Measurements from ENCODE around the gene COMP. TPM values are rescaled to one million over a fixed set of nuclear protein-coding genes. Genes with fewer than 3 reads are reported as not detected.

COMP gene
- total and polyA plus RNA-seq, 10 of the 15 experiments (the other 5 are each of a cell fraction or from before 2014, with no cell fraction given) = 0.17 TPM; not detected in 9

DNA sequence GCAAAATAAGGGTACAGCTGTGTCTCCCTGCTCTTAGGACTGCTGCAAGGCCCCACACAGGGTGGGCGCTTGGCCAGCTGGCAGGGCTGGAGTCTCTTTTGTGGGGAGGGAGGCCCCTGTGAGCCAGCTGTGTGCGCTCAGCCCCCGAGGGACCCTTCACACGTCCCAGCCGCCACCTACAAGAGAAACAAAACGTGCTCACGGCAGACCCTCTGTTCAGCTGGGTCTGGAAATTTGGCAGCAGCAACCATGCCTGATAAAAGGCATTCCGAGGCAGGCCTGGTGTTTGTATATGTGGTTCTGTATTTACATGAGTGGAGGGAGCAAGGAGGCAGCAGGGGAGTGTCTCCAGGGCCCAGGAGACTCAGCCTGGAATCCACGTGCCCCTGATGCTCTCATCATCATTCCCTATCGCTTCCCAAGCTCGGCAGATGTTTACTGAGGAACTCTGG, 57.9 kb downstream of the COMP start:
- no TSS peak for BruUV-seq (replicated peaks)
- Histone ChIP-seq H2AFZ (ENCODE audit: control insufficient read depth, low read depth, low read length) (no peak overlapping the region), H3K27ac (ENCODE audit: control insufficient read depth, insufficient read depth) (no peak overlapping the region), H3K36me3 (ENCODE audit: control insufficient read depth in 2 of 2, insufficient read depth in 2 of 2, low read length in 1 of 2) (no peaks in the 10 kb centered on the region), H3K79me2 (ENCODE audit: control insufficient read depth, insufficient read depth, low read length) (no peaks in the 10 kb centered on the region), H3K9ac (ENCODE audit: control insufficient read depth, insufficient read depth, low read length) (no peak overlapping the region), H3K9me3 (replicated peaks; ENCODE audit: control insufficient read depth, insufficient read depth, low read length) (no peaks in the 10 kb centered on the region), H3K27me3 (replicated peaks in 1 of 2; ENCODE audit: control insufficient read depth in 2 of 2, insufficient read depth in 2 of 2, low read length in 1 of 2) (no peaks in the 10 kb centered on the region), H3K4me1 (ENCODE audit: control insufficient read depth, insufficient read depth, low read length) (no peaks in the 10 kb centered on the region), H4K20me1 (ENCODE audit: control insufficient read depth, insufficient read depth) (no peaks in the 10 kb centered on the region), H3K4me3 (no peak overlapping the region), H3K4me2 (ENCODE audit: control insufficient read depth, insufficient read depth) (no peak overlapping the region)
- in situ Hi-C loops (cut with MboI) (no loop called here), intact Hi-C loops (cut with micrococcal nuclease; ENCODE audit: unreplicated experiment) (no loop called here)
- ATAC-seq = no peak
- TF ChIP-seq POLR2A (IDR thresholded peaks at IDR 0.05; ENCODE audit: low read depth, low read length) (no peak), JUND (IDR thresholded peaks at IDR 0.05; ENCODE audit: low read depth, low read length) (no peak), IKZF1 (conservative IDR thresholded peaks at IDR 0.05) (no peak), TBL1XR1 (IDR thresholded peaks at IDR 0.05; ENCODE audit: low read depth, low read length) (no peak), SREBF2 (IDR thresholded peaks at IDR 0.05; ENCODE audit: low read length) (no peak), ATF7 (IDR thresholded peaks at IDR 0.05; ENCODE audit: low read depth) (no peak)
- TF ChIP-seq, protein P1, sequence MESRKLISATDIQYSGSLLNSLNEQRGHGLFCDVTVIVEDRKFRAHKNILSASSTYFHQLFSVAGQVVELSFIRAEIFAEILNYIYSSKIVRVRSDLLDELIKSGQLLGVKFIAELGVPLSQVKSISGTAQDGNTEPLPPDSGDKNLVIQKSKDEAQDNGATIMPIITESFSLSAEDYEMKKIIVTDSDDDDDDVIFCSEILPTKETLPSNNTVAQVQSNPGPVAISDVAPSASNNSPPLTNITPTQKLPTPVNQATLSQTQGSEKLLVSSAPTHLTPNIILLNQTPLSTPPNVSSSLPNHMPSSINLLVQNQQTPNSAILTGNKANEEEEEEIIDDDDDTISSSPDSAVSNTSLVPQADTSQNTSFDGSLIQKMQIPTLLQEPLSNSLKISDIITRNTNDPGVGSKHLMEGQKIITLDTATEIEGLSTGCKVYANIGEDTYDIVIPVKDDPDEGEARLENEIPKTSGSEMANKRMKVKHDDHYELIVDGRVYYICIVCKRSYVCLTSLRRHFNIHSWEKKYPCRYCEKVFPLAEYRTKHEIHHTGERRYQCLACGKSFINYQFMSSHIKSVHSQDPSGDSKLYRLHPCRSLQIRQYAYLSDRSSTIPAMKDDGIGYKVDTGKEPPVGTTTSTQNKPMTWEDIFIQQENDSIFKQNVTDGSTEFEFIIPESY (IDR thresholded peaks at IDR 0.05) = no peak
- SMC1A ChIA-PET (ENCODE audit: uncharacterized antibody, unreplicated experiment) = no interaction called here
- POLR2A ChIA-PET = no interaction called here
- no peak for FAIRE-seq
- DNase-seq (ENCODE audit: low read depth, low spot score) = no peak
- CTCF ChIA-PET = interaction anchor here (0.6 kb wide), 1 partner anchor 284 kb away, joined by 3 read pairs; no protein-coding TSS in a partner anchor
- RAD21 ChIA-PET (ENCODE audit: unreplicated experiment) = no interaction called here
- 59% methylated on average over 11 of the region's 11 CpGs for WGBS (ENCODE audit: insufficient coverage, insufficient replicate concordance, low lambda C conversion rate, missing lambda C conversion rate)

Other genes with a start within 250 kb of the COMP start
Only the 7 nearest of the 15 such genes appear.
- gene KLHL26, start 154.3 kb downstream of the COMP start, total RNA-seq (2014; rRNA removed) = 3.6 and 5.6 TPM in 2 replicates
- gene KLHL26, start 154.3 kb downstream of the COMP start, total RNA-seq (2014; rRNA removed; fragmentation: Illumina TruSeq; extraction: Trizol) = 0.98 and 1.5 TPM in 2 replicates
- gene KLHL26, start 154.3 kb downstream of the COMP start, total RNA-seq (2021) = 12.9 and 14.6 TPM in 2 replicates
- gene KLHL26, start 154.3 kb downstream of the COMP start, polyA plus RNA-seq (2011; rRNA removed) = 1.0 and 1.2 TPM in 2 replicates
- gene KLHL26, start 154.3 kb downstream of the COMP start, polyA plus RNA-seq (2014; fragmentation: Illumina TruSeq; extraction: Trizol) = 0.74 and 1.9 TPM in 2 replicates
- gene KLHL26, start 154.3 kb downstream of the COMP start, polyA plus RNA-seq (2014; fragmentation: Nextera tagmentation; extraction: Ambion mirVana) = under 1 TPM; 0.18 to 0.35 TPM
- 3.9 and 5.1 TPM in 2 replicates for gene KLHL26, start 154.3 kb downstream of the COMP start, polyA plus RNA-seq (2014; rRNA removed)
- gene KLHL26, start 154.3 kb downstream of the COMP start, polyA plus RNA-seq (2016; fragmentation: Nextera tagmentation; extraction: Ambion mirVana) = 1 to 10 TPM; 8.0 to 8.1 TPM
- 0.82 and 1.3 TPM in 2 replicates for gene CRTC1, start 107.6 kb downstream of the COMP start, total RNA-seq (2014; rRNA removed)
- 0.28 and 0.31 TPM in 2 replicates for gene CRTC1, start 107.6 kb downstream of the COMP start, total RNA-seq (2014; rRNA removed; fragmentation: Illumina TruSeq; extraction: Trizol)
- gene CRTC1, start 107.6 kb downstream of the COMP start, total RNA-seq (2021) = 3.5 and 4.6 TPM in 2 replicates
- gene CRTC1, start 107.6 kb downstream of the COMP start, polyA plus RNA-seq (2011; rRNA removed) = 0.37 and 0.50 TPM in 2 replicates
- 0.65 and 0.78 TPM in 2 replicates for gene CRTC1, start 107.6 kb downstream of the COMP start, polyA plus RNA-seq (2014; fragmentation: Illumina TruSeq; extraction: Trizol)
- gene CRTC1, start 107.6 kb downstream of the COMP start, polyA plus RNA-seq (2014; fragmentation: Nextera tagmentation; extraction: Ambion mirVana) = under 1 TPM in 1 of 2 experiments, not detected in 1; 0.02 TPM
- gene CRTC1, start 107.6 kb downstream of the COMP start, polyA plus RNA-seq (2014; rRNA removed) = 2.5 and 2.6 TPM in 2 replicates
- 1 to 10 TPM; 1.1 TPM for gene CRTC1, start 107.6 kb downstream of the COMP start, polyA plus RNA-seq (2016; fragmentation: Nextera tagmentation; extraction: Ambion mirVana)
- gene UPF1, start 40.7 kb upstream of the COMP start, total RNA-seq (2014; rRNA removed) = 35.3 and 40.6 TPM in 2 replicates
- gene UPF1, start 40.7 kb upstream of the COMP start, total RNA-seq (2014; rRNA removed; fragmentation: Illumina TruSeq; extraction: Trizol) = 14.5 and 16.1 TPM in 2 replicates
- 71.9 and 80.9 TPM in 2 replicates for gene UPF1, start 40.7 kb upstream of the COMP start, total RNA-seq (2021)
- gene UPF1, start 40.7 kb upstream of the COMP start, polyA plus RNA-seq (2011; rRNA removed) = 8.9 and 22.8 TPM in 2 replicates
- 26.2 and 33.5 TPM in 2 replicates for gene UPF1, start 40.7 kb upstream of the COMP start, polyA plus RNA-seq (2014; fragmentation: Illumina TruSeq; extraction: Trizol)
- gene UPF1, start 40.7 kb upstream of the COMP start, polyA plus RNA-seq (2014; fragmentation: Nextera tagmentation; extraction: Ambion mirVana) = 1 to 10 TPM in 1 of 2 experiments, under 1 TPM in 1; 0.58 to 1.1 TPM
- 35.1 and 47.1 TPM in 2 replicates for gene UPF1, start 40.7 kb upstream of the COMP start, polyA plus RNA-seq (2014; rRNA removed)
- 1 to 10 TPM; 4.5 to 5.6 TPM for gene UPF1, start 40.7 kb upstream of the COMP start, polyA plus RNA-seq (2016; fragmentation: Nextera tagmentation; extraction: Ambion mirVana)
- not detected in 2 replicates for gene CERS1, start 104.9 kb upstream of the COMP start, total RNA-seq (2014; rRNA removed)
- not detected in 2 replicates for gene CERS1, start 104.9 kb upstream of the COMP start, total RNA-seq (2014; rRNA removed; fragmentation: Illumina TruSeq; extraction: Trizol)
- not detected in 2 replicates for gene CERS1, start 104.9 kb upstream of the COMP start, total RNA-seq (2021)
- not detected in 2 replicates for gene CERS1, start 104.9 kb upstream of the COMP start, polyA plus RNA-seq (2011; rRNA removed)
- not detected in 2 replicates for gene CERS1, start 104.9 kb upstream of the COMP start, polyA plus RNA-seq (2014; fragmentation: Illumina TruSeq; extraction: Trizol)
- gene CERS1, start 104.9 kb upstream of the COMP start, polyA plus RNA-seq (2014; fragmentation: Nextera tagmentation; extraction: Ambion mirVana) = not detected
- 0.16 TPM in 1 of 2 replicates, not detected in the other for gene CERS1, start 104.9 kb upstream of the COMP start, polyA plus RNA-seq (2014; rRNA removed)
- under 1 TPM in 1 of 2 experiments, not detected in 1; 0.19 TPM for gene CERS1, start 104.9 kb upstream of the COMP start, polyA plus RNA-seq (2016; fragmentation: Nextera tagmentation; extraction: Ambion mirVana)
- gene COPE, start 128.1 kb upstream of the COMP start, total RNA-seq (2014; rRNA removed) = 281 and 305 TPM in 2 replicates
- gene COPE, start 128.1 kb upstream of the COMP start, total RNA-seq (2014; rRNA removed; fragmentation: Illumina TruSeq; extraction: Trizol) = 101 and 113 TPM in 2 replicates
- gene COPE, start 128.1 kb upstream of the COMP start, total RNA-seq (2021) = 277 and 296 TPM in 2 replicates
- gene COPE, start 128.1 kb upstream of the COMP start, polyA plus RNA-seq (2011; rRNA removed) = 71.8 and 167 TPM in 2 replicates
- 4.3 and 47.5 TPM in 2 replicates for gene COPE, start 128.1 kb upstream of the COMP start, polyA plus RNA-seq (2014; fragmentation: Illumina TruSeq; extraction: Trizol)
- 10 to 100 TPM in 1 of 2 experiments, 1 to 10 TPM in 1; 3.5 to 17.8 TPM for gene COPE, start 128.1 kb upstream of the COMP start, polyA plus RNA-seq (2014; fragmentation: Nextera tagmentation; extraction: Ambion mirVana)
- 278 and 310 TPM in 2 replicates for gene COPE, start 128.1 kb upstream of the COMP start, polyA plus RNA-seq (2014; rRNA removed)
- gene COPE, start 128.1 kb upstream of the COMP start, polyA plus RNA-seq (2016; fragmentation: Nextera tagmentation; extraction: Ambion mirVana) = 100 to 1,000 TPM; 387 to 464 TPM
- gene DDX49, start 128.4 kb upstream of the COMP start, total RNA-seq (2014; rRNA removed) = 78.2 and 85.3 TPM in 2 replicates
- gene DDX49, start 128.4 kb upstream of the COMP start, total RNA-seq (2014; rRNA removed; fragmentation: Illumina TruSeq; extraction: Trizol) = 39.0 and 39.8 TPM in 2 replicates
- gene DDX49, start 128.4 kb upstream of the COMP start, total RNA-seq (2021) = 65.6 and 76.5 TPM in 2 replicates
- gene DDX49, start 128.4 kb upstream of the COMP start, polyA plus RNA-seq (2011; rRNA removed) = 20.0 and 36.9 TPM in 2 replicates
- 7.1 and 25.6 TPM in 2 replicates for gene DDX49, start 128.4 kb upstream of the COMP start, polyA plus RNA-seq (2014; fragmentation: Illumina TruSeq; extraction: Trizol)
- 1 to 10 TPM in 1 of 2 experiments, under 1 TPM in 1; 0.58 to 5.5 TPM for gene DDX49, start 128.4 kb upstream of the COMP start, polyA plus RNA-seq (2014; fragmentation: Nextera tagmentation; extraction: Ambion mirVana)
- 56.4 and 68.9 TPM in 2 replicates for gene DDX49, start 128.4 kb upstream of the COMP start, polyA plus RNA-seq (2014; rRNA removed)
- gene DDX49, start 128.4 kb upstream of the COMP start, polyA plus RNA-seq (2016; fragmentation: Nextera tagmentation; extraction: Ambion mirVana) = 100 to 1,000 TPM in 1 of 2 experiments, 10 to 100 TPM in 1; 86.1 to 102 TPM
- 0.05 and 0.85 TPM in 2 replicates for gene HOMER3, start 149.9 kb upstream of the COMP start, total RNA-seq (2014; rRNA removed)
- gene HOMER3, start 149.9 kb upstream of the COMP start, total RNA-seq (2014; rRNA removed; fragmentation: Illumina TruSeq; extraction: Trizol) = 0.18 TPM in 1 of 2 replicates, not detected in the other
- gene HOMER3, start 149.9 kb upstream of the COMP start, total RNA-seq (2021) = 0.19 and 0.64 TPM in 2 replicates
- gene HOMER3, start 149.9 kb upstream of the COMP start, polyA plus RNA-seq (2011; rRNA removed) = 6.3 and 10.6 TPM in 2 replicates
- 0.24 and 0.38 TPM in 2 replicates for gene HOMER3, start 149.9 kb upstream of the COMP start, polyA plus RNA-seq (2014; fragmentation: Illumina TruSeq; extraction: Trizol)
- gene HOMER3, start 149.9 kb upstream of the COMP start, polyA plus RNA-seq (2014; fragmentation: Nextera tagmentation; extraction: Ambion mirVana) = not detected
- 0.70 and 0.73 TPM in 2 replicates for gene HOMER3, start 149.9 kb upstream of the COMP start, polyA plus RNA-seq (2014; rRNA removed)
- under 1 TPM; 0.35 to 0.36 TPM for gene HOMER3, start 149.9 kb upstream of the COMP start, polyA plus RNA-seq (2016; fragmentation: Nextera tagmentation; extraction: Ambion mirVana)

Measured in GM12878 (cell line).